Subcutaneous adipose tissue (tissue), 4 donors: ENCODE data around the gene NAT16. TPM values are rescaled to one million over a fixed set of nuclear protein-coding genes. Genes with fewer than 3 reads are reported as not detected.

ENCODE experiments used
- total RNA-seq, 4 donors: library from RNA; depleted of rRNA; stranded (reverse); fragments of >200 nt; gene quantifications; one replicate each; pipeline ENCODE4 v1.1.0, GENCODE V29; 2016
- TF ChIP-seq, protein P1 (sequence below): fragments of 450-650 bp; IDR thresholded peaks from one replicate; pipeline ENCODE4 v1.5.1; 2016; ENCODE audit warnings: low read depth, mild to moderate bottlenecking, control low read depth, antibody characterized with exemption, moderate library complexity

Gene NAT16
- total RNA-seq, 4 donors from 2014 or later, result not detected

DNA sequence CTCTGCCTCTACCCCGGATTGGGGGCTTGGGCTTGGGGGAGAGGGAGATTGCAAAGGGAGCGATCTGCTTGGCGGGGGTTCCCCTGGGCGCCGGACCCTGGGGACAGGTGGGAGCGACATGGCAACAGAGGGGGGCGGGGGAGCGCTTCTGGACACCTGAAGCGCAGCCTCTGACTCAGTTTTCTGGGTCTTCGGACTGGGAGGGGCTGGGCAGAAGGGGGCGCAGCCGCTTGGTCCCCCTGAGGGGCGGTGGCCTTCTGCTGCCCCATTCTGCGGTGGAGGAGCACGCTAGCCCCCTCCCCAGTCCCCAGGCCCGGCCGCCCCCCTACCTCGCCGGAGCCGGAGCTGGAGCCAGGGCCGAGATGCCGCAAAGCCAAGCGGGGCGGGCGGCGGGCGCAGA lies 380 bp downstream of the NAT16 start:
- TF ChIP-seq, protein P1, sequence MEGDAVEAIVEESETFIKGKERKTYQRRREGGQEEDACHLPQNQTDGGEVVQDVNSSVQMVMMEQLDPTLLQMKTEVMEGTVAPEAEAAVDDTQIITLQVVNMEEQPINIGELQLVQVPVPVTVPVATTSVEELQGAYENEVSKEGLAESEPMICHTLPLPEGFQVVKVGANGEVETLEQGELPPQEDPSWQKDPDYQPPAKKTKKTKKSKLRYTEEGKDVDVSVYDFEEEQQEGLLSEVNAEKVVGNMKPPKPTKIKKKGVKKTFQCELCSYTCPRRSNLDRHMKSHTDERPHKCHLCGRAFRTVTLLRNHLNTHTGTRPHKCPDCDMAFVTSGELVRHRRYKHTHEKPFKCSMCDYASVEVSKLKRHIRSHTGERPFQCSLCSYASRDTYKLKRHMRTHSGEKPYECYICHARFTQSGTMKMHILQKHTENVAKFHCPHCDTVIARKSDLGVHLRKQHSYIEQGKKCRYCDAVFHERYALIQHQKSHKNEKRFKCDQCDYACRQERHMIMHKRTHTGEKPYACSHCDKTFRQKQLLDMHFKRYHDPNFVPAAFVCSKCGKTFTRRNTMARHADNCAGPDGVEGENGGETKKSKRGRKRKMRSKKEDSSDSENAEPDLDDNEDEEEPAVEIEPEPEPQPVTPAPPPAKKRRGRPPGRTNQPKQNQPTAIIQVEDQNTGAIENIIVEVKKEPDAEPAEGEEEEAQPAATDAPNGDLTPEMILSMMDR, result no peak

DNA sequence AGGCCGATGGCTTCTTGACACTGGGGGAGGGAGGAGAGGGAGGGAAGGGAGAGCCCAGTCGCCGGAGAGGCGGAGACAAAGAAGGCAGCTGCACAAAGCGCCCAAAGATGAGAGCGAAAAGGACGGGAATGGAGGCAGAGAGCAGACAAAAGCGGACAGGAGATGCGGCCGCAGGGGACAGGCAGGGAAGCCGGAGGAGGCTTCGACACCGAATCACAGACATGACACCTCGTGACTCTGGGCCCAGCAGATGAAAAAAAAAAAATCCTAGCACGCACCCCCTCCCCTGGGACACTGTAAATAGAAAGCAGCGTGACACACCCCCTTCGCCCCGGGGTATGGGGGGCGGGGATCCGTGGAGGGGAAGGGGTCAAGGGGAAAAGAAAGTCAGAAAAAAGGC lies 976 bp downstream of the NAT16 start:
- TF ChIP-seq, protein P1, result no peak

DNA sequence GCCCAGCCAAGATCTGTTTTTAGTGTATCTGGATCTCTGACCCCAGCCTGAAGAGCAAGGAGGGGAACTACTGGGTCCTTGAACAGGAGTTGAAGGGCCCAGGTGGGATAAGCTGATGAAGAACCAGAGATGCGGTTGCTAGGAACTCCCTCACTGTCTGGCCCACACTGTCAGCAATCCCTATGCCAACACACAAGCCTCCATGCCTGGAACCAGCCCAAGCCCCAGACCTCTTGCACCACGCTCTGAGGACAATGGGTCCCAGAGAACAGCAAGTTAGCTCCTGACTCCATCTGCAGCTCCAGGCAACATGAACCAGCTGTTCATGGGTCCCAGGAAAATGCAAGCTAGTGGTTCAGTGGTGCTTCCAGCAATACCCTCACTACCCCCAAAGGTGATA lies 2.4 kb downstream of the NAT16 start:
- TF ChIP-seq, protein P1, result no peak

DNA sequence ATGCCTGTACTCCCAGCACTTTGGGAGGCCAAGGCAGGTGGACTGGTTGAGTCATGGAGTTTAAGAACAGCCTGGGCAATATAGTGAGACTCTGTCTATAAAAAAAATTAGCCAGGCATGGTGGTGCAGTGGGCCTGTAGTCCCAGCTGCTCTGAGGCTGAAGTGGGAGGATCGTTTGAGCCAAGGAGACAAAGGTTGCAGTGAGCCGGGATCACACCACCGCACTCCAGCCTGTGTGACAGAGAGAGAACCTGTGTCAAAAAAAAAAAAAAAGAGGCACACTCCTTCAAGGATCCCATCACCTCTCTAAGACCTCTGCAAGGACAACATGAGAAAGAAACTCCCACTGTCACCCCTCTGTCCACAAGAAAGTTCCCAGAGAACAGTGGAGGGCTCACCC lies 4.4 kb downstream of the NAT16 start:
- TF ChIP-seq, protein P1, result no peak

DNA sequence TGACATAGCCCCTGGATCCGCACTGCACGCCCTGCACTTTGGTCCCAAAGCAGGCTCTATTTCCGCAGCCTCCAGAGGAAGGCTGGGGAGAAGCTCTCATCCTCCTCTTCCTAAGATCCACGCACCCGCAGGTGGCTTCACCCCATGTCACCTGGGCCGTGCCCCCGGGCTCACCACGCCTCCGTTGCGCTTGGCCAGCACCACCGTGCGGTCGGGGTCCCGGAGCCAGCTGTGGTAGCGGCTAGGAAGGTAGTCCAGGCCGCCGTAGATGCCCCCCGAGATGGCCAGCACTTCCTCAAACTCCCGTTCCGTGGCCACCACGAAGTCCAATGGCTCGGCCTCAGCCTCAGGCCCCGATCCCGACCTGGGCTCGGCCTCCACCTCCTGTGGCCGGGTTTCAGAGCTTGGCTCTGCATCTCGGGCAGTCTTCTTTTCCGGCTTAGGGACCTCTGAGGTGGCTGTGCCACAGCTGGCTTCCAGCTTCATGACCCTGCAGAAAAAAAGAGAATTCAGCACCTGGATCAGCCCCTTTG lies 5.7 kb downstream of the NAT16 start:
- TF ChIP-seq, protein P1, result no peak

DNA sequence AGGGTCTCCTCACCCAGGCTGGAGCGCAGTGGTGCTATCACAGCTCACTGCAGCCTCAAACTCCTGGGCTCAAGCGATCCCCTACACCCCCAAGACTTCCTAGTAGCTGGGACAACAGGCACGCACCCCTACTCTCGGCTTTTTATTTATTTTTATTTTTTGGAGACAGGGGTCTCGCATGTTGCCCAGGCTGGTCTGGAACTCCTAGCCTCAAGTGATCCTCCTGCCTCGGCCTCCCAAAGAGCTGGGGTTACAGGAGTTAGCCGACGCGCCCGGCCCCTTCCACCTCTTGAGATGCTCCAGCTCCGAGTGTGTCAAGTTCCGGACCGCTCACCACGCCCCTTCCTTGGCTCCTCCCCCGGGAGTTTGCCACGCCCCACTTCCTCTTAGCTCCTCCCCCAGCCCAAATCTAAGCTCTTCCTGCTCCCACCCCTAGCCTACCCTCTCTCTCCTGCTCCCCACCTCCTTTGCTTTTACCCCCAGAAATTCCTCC lies 6.3 kb downstream of the NAT16 start:
- TF ChIP-seq, protein P1, result no peak

DNA sequence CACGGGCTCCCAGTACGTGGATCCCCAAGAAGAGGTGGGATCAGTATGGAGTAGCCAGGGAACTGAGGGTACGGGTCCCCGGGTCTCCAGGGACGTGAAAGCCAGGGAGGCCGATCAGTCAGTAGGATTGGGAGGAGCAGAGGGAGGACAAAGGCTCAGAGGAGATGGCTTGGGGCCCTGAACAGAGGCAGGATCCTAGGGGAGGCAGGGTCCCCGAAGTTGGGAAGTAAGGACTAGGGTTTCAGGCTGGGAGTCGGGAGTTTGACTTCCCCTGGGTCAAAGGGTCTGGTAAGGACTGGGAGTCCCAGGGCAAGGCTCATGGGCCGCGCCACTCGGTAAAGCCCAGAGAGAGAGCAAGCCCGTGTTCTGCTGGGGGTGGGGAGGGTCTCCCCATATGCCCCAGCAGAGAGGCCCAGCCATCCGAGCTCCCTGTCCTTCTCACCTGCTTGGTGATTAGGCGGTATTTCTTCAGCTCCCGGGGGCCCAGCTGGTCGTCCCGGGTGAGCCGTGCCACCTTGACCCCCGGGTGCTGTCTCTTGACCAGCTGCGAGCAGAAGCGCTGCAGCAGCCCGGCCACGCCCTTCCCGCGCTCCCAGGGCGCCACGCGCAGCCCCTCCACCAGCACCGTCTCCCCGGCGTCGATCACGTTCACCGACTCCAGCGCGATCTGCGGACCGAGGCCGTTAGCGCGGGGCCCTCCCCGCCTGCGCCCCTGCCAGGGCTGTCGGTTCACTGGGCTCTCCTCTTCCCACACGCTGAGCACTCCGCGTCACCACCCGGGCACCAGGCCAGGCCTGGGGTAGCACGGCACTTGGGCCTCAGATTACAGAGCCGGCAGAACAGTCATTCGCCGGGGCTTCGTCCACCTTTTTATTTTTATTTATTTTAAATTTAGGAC lies 7.0 kb downstream of the NAT16 start:
- TF ChIP-seq, protein P1, result no peak
